Measurements from ENCODE around the gene VWA7. TPM values are rescaled to one million over a fixed set of nuclear protein-coding genes. Genes with fewer than 3 reads are reported as not detected.

VWA7 gene
- polyA plus RNA-seq, 2 of the 4 experiments (the other 2 are of a cell fraction): 1.1 TPM

- DNase-seq (ENCODE audit: low read depth in 1 of 2, low spot score in 1 of 2) (no peak), FAIRE-seq (no peak), ATAC-seq (no peak)
- H3K27ac ChIP-seq: peak overlapping the region; percentile 94 to 99; a peak in 4 of 6 replicates
- no peaks in the 10 kb centered on the region for H3K9me3 ChIP-seq
- H3K4me2 ChIP-seq: peak overlapping the region; percentile 99
- TF ChIP-seq, protein P1, sequence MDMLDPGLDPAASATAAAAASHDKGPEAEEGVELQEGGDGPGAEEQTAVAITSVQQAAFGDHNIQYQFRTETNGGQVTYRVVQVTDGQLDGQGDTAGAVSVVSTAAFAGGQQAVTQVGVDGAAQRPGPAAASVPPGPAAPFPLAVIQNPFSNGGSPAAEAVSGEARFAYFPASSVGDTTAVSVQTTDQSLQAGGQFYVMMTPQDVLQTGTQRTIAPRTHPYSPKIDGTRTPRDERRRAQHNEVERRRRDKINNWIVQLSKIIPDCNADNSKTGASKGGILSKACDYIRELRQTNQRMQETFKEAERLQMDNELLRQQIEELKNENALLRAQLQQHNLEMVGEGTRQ (IDR thresholded peaks at IDR 0.05): no peak
- TF ChIP-seq PHF8 (IDR thresholded peaks at IDR 0.05; ENCODE audit: borderline replicate concordance, low read depth) (no peak), TP53 (CRISPR knock-in tag; IDR thresholded peaks at IDR 0.05) (no peak), HOXB5 (CRISPR knock-in tag; IDR thresholded peaks at IDR 0.05) (no peak), HOXB13 (CRISPR knock-in tag; IDR thresholded peaks at IDR 0.05; ENCODE audit: low read depth) (no peak), HEYL (CRISPR knock-in tag; IDR thresholded peaks at IDR 0.05) (no peak), ZC3H11A (IDR thresholded peaks at IDR 0.05) (no peak), POLR2AphosphoS2 (conservative IDR thresholded peaks at IDR 0.05; ENCODE audit: low read length) (no peak), NPAS2 (CRISPR knock-in tag; IDR thresholded peaks at IDR 0.05; ENCODE audit: borderline replicate concordance) (no peak), TFCP2L1 (CRISPR knock-in tag; IDR thresholded peaks at IDR 0.05) (no peak), HDAC2 (IDR thresholded peaks at IDR 0.05) (no peak), CHD2 (IDR thresholded peaks at IDR 0.05; ENCODE audit: low read length, partially characterized antibody) (no peak)
- peaks cover 40% of the 10 kb centered on the region for H3K4me1 ChIP-seq
- WGBS (ENCODE audit: missing lambda C conversion rate): 82% methylated on average over 4 of the region's 4 CpGs
- ChIA-PET CTCF (interaction anchor here (0.7 kb wide), 2 partner anchors 35 to 46 kb away, joined by 3 read pairs; no protein-coding TSS in a partner anchor), POLR2A (interaction anchor here (0.6 kb wide), 1 partner anchor 8 kb away, joined by 4 read pairs; no protein-coding TSS in a partner anchor)
- H3K4me3 ChIP-seq: no peak overlapping the region; the same call in 2 of the 3 replicates
Measured at GRCh38 chr6:31733734-31734133, 43.4 kb downstream of the VWA7 start.

GRCh38 chr6:31732029-31732428 lies 45.1 kb downstream of the VWA7 start:
- no peak overlapping the region for H3K4me3 ChIP-seq
- peaks cover 23% of the 10 kb centered on the region for H3K4me1 ChIP-seq
- ChIA-PET CTCF (interaction anchor here (0.8 to 1.1 kb wide), 2 partner anchors 15 to 20 kb away, joined by 3 read pairs; no protein-coding TSS in a partner anchor), POLR2A (no interaction called here)
- H3K27ac ChIP-seq: no peak overlapping the region
- ATAC-seq: no peak
- DNase-seq (ENCODE audit: low read depth in 1 of 2, low spot score in 1 of 2): no peak
- FAIRE-seq: no peak
- TF ChIP-seq MAFK (IDR thresholded peaks at IDR 0.05; ENCODE audit: partially characterized antibody) (no peak), CEBPB (IDR thresholded peaks at IDR 0.05) (no peak), CHD4 (IDR thresholded peaks at IDR 0.05; ENCODE audit: borderline replicate concordance) (no peak), MAZ (IDR thresholded peaks at IDR 0.05; ENCODE audit: borderline replicate concordance, low read depth, low read length) (no peak), PBX3 (IDR thresholded peaks at IDR 0.05) (no peak), NFE2L2 (conservative IDR thresholded peaks at IDR 0.05; ENCODE audit: low read length) (no peak), SMC3 (IDR thresholded peaks at IDR 0.05) (no peak)
- TF ChIP-seq, protein P2, sequence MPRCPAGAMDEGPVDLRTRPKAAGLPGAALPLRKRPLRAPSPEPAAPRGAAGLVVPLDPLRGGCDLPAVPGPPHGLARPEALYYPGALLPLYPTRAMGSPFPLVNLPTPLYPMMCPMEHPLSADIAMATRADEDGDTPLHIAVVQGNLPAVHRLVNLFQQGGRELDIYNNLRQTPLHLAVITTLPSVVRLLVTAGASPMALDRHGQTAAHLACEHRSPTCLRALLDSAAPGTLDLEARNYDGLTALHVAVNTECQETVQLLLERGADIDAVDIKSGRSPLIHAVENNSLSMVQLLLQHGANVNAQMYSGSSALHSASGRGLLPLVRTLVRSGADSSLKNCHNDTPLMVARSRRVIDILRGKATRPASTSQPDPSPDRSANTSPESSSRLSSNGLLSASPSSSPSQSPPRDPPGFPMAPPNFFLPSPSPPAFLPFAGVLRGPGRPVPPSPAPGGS (IDR thresholded peaks at IDR 0.05): no peak
- no peak overlapping the region for H3K4me2 ChIP-seq
- 78% methylated on average over 3 of the region's 3 CpGs for WGBS (ENCODE audit: missing lambda C conversion rate)
- H3K9me3 ChIP-seq: no peaks in the 10 kb centered on the region

DNA sequence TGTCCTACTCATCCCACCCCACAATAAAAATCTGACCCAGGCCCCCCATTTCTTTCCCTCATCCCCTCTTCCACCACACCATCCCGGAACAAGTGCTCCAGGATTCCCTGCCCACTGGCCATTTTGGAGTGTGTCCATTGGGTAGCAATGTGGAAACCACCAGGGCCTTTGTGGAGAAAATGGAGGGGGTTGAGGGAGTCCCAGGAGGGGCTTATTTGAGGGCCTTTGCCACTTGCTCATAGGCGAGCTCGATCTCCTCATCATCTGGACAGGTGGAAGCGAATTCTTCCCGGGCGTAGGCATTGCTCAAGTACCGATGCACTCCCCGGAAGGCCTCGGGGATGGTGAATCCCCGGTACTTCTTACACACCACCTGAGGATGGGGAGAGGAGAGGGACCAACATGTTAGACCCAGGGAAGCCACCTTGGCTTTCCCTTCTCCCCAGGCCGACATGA lies 46.5 kb downstream of the VWA7 start:
- FAIRE-seq: no peak
- Histone ChIP-seq H3K4me2 (peak overlapping the region; percentile 83), H3K4me1 (peaks cover 17% of the 10 kb centered on the region), H3K9me3 (no peaks in the 10 kb centered on the region), H3K27ac (peak overlapping the region in 1 of 2 experiments; percentile 95; a peak in 4 of 6 replicates), H3K4me3 (peak overlapping the region; percentile 58; the same call in 2 of the 3 replicates)
- CTCF ChIA-PET: interaction anchor here (0.6 to 4.7 kb wide), 9 partner anchors 9 to 222 kb away, joined by 3 to 30 read pairs (median 6); partner anchors contain the start of genes LSM2, LY6G5C and MSH5
- POLR2A ChIA-PET: interaction anchor here (0.5 to 2.0 kb wide), 5 partner anchors 9 to 189 kb away, joined by 3 to 9 read pairs (median 4); partner anchors contain the start of genes DDX39B, HSPA1A, HSPA1B and HSPA1L
- WGBS (ENCODE audit: missing lambda C conversion rate): 87% methylated on average over 11 of the region's 11 CpGs
- no peak for DNase-seq (ENCODE audit: low read depth in 1 of 2, low spot score in 1 of 2)
- no peak for ATAC-seq
- TF ChIP-seq NFE2L2 (conservative IDR thresholded peaks at IDR 0.05; ENCODE audit: low read length): no peak
- TF ChIP-seq FOSB (CRISPR knock-in tag; IDR thresholded peaks at IDR 0.05): no peak
- TF ChIP-seq GATA3 (IDR thresholded peaks at IDR 0.05; ENCODE audit: borderline replicate concordance): no peak
- TF ChIP-seq RCOR1 (IDR thresholded peaks at IDR 0.05; ENCODE audit: low read depth, low read length): no peak
- TF ChIP-seq BHLHE40 (IDR thresholded peaks at IDR 0.05; ENCODE audit: low read depth, low read length): no peak
- TF ChIP-seq EHMT2 (IDR thresholded peaks at IDR 0.05; ENCODE audit: low read depth): no peak
- TF ChIP-seq CEBPB (IDR thresholded peaks at IDR 0.05): no peak
- no peak for TF ChIP-seq ZC3H11A (IDR thresholded peaks at IDR 0.05)
- no peak for TF ChIP-seq HOXB5 (CRISPR knock-in tag; IDR thresholded peaks at IDR 0.05)
- no peak for TF ChIP-seq TP53 (CRISPR knock-in tag; IDR thresholded peaks at IDR 0.05)
- no peak for TF ChIP-seq EHF (CRISPR knock-in tag; IDR thresholded peaks at IDR 0.05)
- no peak for TF ChIP-seq PBX3 (IDR thresholded peaks at IDR 0.05)
- TF ChIP-seq RAD21 (conservative IDR thresholded peaks at IDR 0.05 in 1 of 2, IDR thresholded peaks at IDR 0.05 in 1 of 2): no peak
- TF ChIP-seq CHD2 (IDR thresholded peaks at IDR 0.05; ENCODE audit: low read length, partially characterized antibody): no peak
- TF ChIP-seq POLR2A (IDR thresholded peaks at IDR 0.05; ENCODE audit: low read length): no peak
